ENCODE measurements around the gene NT5C2.
"Not testable (repeated sequence)": the region's sequence is repeated elsewhere in the genome, so short reads cannot be mapped to it uniquely, and the experiment has no call there.

DNA sequence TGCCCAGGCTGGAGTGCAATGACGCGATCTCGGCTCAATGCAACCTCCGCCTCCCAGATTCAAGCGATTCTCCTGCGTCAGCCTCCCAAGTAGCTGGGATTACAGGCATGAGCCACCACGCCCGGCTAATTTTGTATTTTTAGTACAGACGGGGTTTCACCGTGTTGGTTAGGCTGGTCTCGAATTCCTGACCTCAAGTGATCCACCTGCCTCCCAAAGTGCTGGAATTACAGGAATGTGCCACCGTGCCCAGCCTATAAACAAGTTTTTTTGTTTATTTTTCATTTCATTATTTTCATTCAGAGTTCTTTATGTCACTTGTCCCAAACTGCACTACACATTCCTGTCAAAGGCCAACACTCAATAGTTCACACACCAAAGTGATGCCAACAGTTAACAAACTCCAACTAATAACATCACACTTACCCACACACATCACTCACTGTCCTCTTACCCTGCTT is 9.1 kb downstream of the NT5C2 start:
- TF ChIP-seq, protein P1, sequence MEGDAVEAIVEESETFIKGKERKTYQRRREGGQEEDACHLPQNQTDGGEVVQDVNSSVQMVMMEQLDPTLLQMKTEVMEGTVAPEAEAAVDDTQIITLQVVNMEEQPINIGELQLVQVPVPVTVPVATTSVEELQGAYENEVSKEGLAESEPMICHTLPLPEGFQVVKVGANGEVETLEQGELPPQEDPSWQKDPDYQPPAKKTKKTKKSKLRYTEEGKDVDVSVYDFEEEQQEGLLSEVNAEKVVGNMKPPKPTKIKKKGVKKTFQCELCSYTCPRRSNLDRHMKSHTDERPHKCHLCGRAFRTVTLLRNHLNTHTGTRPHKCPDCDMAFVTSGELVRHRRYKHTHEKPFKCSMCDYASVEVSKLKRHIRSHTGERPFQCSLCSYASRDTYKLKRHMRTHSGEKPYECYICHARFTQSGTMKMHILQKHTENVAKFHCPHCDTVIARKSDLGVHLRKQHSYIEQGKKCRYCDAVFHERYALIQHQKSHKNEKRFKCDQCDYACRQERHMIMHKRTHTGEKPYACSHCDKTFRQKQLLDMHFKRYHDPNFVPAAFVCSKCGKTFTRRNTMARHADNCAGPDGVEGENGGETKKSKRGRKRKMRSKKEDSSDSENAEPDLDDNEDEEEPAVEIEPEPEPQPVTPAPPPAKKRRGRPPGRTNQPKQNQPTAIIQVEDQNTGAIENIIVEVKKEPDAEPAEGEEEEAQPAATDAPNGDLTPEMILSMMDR (IDR thresholded peaks at IDR 0.05; ENCODE audit: insufficient read depth, low read depth, low read length), result not testable (repeated sequence)
- TF ChIP-seq EZH2 (IDR thresholded peaks at IDR 0.05; ENCODE audit: insufficient read depth, low read length), result not testable (repeated sequence)
